HepG2 (cell line): ENCODE results near the gene PRSS22. TPM values are rescaled to one million over a fixed set of nuclear protein-coding genes. Genes with fewer than 3 reads are reported as not detected.
A peak's percentile ranks its signal among the peaks of the same experiment; 100 is the strongest.

ENCODE experiments used
- ARNTL ChIP-seq: sonication (generic); formaldehyde crosslinking; IDR thresholded peaks from 2 replicates; pipeline ENCODE4 v1.4.0; 2020; ENCODE audit warnings: mild to moderate bottlenecking, missing genetic modification reagents
- CAMTA2 ChIP-seq: sonication (generic); formaldehyde crosslinking; IDR thresholded peaks from 2 replicates; pipeline ENCODE4 v1.4.0; 2020; ENCODE audit warnings: mild to moderate bottlenecking, missing genetic modification reagents, borderline replicate concordance
- CEBPG ChIP-seq: IDR thresholded peaks from 2 replicates; pipeline ENCODE4 v1.6.1; 2016
- CSRNP1 ChIP-seq: sonication (generic); formaldehyde crosslinking; IDR thresholded peaks from 2 replicates; pipeline ENCODE4 v1.8.1; 2023; ENCODE audit warnings: mild to moderate bottlenecking, missing genetic modification reagents
- FOXA1 ChIP-seq, 2 experiments: fragments of 450-650 bp in 1 of 2; sonication (generic) in 1 of 2; formaldehyde crosslinking in 1 of 2; IDR thresholded peaks; 2 replicates each; pipeline versions ENCODE4 v1.4.0 to v1.6.1; 2016 to 2020; ENCODE audit warnings: missing genetic modification reagents in 1 of 2
- MBNL3 ChIP-seq: fragments of 250-450 bp; sonication (Bioruptor Pico); conservative IDR thresholded peaks from 2 replicates; pipeline ENCODE4 v1.8.0; 2022; ENCODE audit warnings: mild to moderate bottlenecking, inconsistent platforms
- NFIB ChIP-seq: sonication (generic); formaldehyde crosslinking; IDR thresholded peaks from 2 replicates; pipeline ENCODE4 v1.9.0; 2021; ENCODE audit warnings: missing genetic modification reagents, mild to moderate bottlenecking, borderline replicate concordance
- PITX1 ChIP-seq: sonication (generic); formaldehyde crosslinking; IDR thresholded peaks from 2 replicates; pipeline ENCODE4 v1.5.1; 2020; ENCODE audit warnings: mild to moderate bottlenecking, missing genetic modification reagents
- RXRB ChIP-seq: IDR thresholded peaks from 2 replicates; pipeline ENCODE4 v1.6.1; 2016; ENCODE audit warnings: borderline replicate concordance, missing genetic modification reagents, missing compliant biosample characterization
- ZBTB38 ChIP-seq: sonication (generic); formaldehyde crosslinking; IDR thresholded peaks from 2 replicates; pipeline ENCODE4 v1.5.1; 2020; ENCODE audit warnings: mild to moderate bottlenecking, missing genetic modification reagents
- ZNF143 ChIP-seq: sonication (generic); formaldehyde crosslinking; IDR thresholded peaks from 2 replicates; pipeline ENCODE4 v1.4.0; 2020; ENCODE audit warnings: missing genetic modification reagents
- ZNF30 ChIP-seq: sonication (generic); formaldehyde crosslinking; IDR thresholded peaks from 2 replicates; pipeline ENCODE4 v1.5.0; 2020; ENCODE audit warnings: mild to moderate bottlenecking, missing genetic modification reagents
- ZNF563 ChIP-seq: sonication (generic); formaldehyde crosslinking; IDR thresholded peaks from 2 replicates; pipeline ENCODE4 v1.8.0; 2022; ENCODE audit warnings: mild to moderate bottlenecking, moderate library complexity, missing genetic modification reagents
- ZNF605 ChIP-seq: sonication (generic); formaldehyde crosslinking; IDR thresholded peaks from 2 replicates; pipeline ENCODE4 v1.8.0; 2022; ENCODE audit warnings: mild to moderate bottlenecking, missing genetic modification reagents
- ZNF652 ChIP-seq: IDR thresholded peaks from 2 replicates; pipeline ENCODE4 v1.6.1; 2016; ENCODE audit warnings: low read depth, borderline replicate concordance
- polyA plus RNA-seq, 8 experiments: library from polyadenylated mRNA; depleted of rRNA in 3 of 8; stranded (reverse) in 7 of 8; unstranded in 1 of 8; fragments of >200 nt; fragmentation: Illumina TruSeq in 4 of 8; extraction: Trizol in 4 of 8; gene quantifications; 2 replicates each; pipeline versions ENCODE4 v1.2.1 to v1.2.3, GENCODE V29; 2011 to 2016; ENCODE audit warnings: low read depth in 4 of 8, missing spikeins in 1 of 8, mixed read lengths in 1 of 8; ENCODE audit not compliant: insufficient read depth in 1 of 8
- total RNA-seq, 5 experiments: library from RNA; depleted of rRNA; stranded (reverse); fragments of >200 nt; fragmentation: Illumina TruSeq; extraction: Trizol; gene quantifications; 2 replicates each; pipeline ENCODE4 v1.2.3, GENCODE V29; 2016; ENCODE audit warnings: low read depth in 1 of 5
- TF ChIP-seq, protein P1 (sequence below): sonication (generic); formaldehyde crosslinking; IDR thresholded peaks from 2 replicates; pipeline ENCODE4 v1.4.0; 2020; ENCODE audit warnings: mild to moderate bottlenecking, low read depth, missing genetic modification reagents
- TF ChIP-seq, protein P2 (sequence below): sonication (generic); formaldehyde crosslinking; IDR thresholded peaks from 2 replicates; pipeline ENCODE4 v1.4.0; 2020; ENCODE audit warnings: mild to moderate bottlenecking, missing genetic modification reagents

The PRSS22 gene
- total and polyA plus RNA-seq, 2 of the 13 experiments (the other 11 are each of a cell fraction or from before 2014, with no cell fraction given): 0.24 to 0.32 TPM

DNA sequence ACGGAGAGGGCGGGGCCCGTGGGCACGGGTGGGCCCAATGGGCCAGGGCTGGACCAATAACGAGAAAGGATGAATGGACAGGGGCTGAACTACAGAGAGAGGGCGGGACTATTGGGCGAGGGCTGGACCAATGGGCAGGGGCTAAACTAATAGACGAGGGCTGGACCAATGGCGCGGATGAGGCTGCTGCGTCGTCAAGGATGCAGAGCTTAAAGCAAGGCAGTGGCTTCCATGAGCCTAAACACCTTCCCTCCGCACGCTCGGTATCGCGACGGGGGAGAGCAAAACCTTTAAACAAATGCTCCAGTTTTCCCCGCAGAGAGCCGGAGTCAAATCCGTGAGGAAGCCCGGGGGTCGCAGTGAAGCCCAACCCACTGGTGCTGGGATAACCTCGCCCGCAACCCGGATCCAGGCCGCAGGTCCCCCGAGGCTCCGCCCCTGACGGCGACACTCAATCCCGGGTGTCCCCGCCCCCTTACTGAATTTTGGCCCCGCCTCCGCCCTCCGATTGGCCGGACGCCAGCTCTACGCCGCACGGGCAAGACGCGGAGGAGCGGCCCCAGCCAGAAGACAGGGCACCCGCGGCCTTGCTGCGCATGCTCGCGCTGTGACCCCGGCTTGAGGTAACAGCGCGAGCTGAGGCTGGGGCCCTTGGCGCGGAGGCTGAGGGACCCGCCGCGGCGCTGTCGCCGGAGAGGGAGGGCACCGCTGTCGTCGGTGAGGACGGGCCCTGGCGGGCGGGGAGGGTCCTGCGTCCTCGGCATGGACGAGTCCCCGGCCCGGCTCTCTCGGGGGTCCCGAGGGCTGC lies 24.9 kb upstream of the PRSS22 start, which contains the start of gene FLYWCH2 (continued):
- TF ChIP-seq ZNF30 (CRISPR knock-in tag) (no peak), ZNF652 (CRISPR knock-in tag) (no peak), PITX1 (CRISPR knock-in tag) (peak; percentile 41; the same call in 1 of the 2 replicates), NFIB (CRISPR knock-in tag) (no peak), ZBTB38 (CRISPR knock-in tag) (0 out of 2 replicates have a peak, but pooled peaks have one; percentile 41), FOXA1 (IDR thresholded peaks at IDR 0.05) (no peak), FOXA1 (CRISPR knock-in tag; IDR thresholded peaks at IDR 0.05) (peak; percentile 39; the same call in 1 of the 2 replicates), ZNF563 (peak; percentile 89; the same call in 1 of the 2 replicates), ZNF143 (CRISPR knock-in tag) (no peak; the same call in 1 of the 2 replicates), CEBPG (CRISPR knock-in tag) (0 out of 2 replicates have a peak, but pooled peaks have one; percentile 8), ARNTL (CRISPR knock-in tag) (no peak), CAMTA2 (peak; percentile 60; the same call in 1 of the 2 replicates), ZNF605 (peak; percentile 21; the same call in 1 of the 2 replicates), CSRNP1 (CRISPR knock-in tag) (peak; percentile 21; the same call in 1 of the 2 replicates), MBNL3 (CRISPR knock-in tag) (no peak), RXRB (CRISPR knock-in tag) (peak; percentile 98)
- TF ChIP-seq, protein P1, sequence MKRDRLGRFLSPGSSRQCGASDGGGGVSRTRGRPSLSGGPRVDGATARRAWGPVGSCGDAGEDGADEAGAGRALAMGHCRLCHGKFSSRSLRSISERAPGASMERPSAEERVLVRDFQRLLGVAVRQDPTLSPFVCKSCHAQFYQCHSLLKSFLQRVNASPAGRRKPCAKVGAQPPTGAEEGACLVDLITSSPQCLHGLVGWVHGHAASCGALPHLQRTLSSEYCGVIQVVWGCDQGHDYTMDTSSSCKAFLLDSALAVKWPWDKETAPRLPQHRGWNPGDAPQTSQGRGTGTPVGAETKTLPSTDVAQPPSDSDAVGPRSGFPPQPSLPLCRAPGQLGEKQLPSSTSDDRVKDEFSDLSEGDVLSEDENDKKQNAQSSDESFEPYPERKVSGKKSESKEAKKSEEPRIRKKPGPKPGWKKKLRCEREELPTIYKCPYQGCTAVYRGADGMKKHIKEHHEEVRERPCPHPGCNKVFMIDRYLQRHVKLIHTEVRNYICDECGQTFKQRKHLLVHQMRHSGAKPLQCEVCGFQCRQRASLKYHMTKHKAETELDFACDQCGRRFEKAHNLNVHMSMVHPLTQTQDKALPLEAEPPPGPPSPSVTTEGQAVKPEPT (CRISPR knock-in tag): 0 out of 2 replicates have a peak, but pooled peaks have one; percentile 28
- TF ChIP-seq, protein P2, sequence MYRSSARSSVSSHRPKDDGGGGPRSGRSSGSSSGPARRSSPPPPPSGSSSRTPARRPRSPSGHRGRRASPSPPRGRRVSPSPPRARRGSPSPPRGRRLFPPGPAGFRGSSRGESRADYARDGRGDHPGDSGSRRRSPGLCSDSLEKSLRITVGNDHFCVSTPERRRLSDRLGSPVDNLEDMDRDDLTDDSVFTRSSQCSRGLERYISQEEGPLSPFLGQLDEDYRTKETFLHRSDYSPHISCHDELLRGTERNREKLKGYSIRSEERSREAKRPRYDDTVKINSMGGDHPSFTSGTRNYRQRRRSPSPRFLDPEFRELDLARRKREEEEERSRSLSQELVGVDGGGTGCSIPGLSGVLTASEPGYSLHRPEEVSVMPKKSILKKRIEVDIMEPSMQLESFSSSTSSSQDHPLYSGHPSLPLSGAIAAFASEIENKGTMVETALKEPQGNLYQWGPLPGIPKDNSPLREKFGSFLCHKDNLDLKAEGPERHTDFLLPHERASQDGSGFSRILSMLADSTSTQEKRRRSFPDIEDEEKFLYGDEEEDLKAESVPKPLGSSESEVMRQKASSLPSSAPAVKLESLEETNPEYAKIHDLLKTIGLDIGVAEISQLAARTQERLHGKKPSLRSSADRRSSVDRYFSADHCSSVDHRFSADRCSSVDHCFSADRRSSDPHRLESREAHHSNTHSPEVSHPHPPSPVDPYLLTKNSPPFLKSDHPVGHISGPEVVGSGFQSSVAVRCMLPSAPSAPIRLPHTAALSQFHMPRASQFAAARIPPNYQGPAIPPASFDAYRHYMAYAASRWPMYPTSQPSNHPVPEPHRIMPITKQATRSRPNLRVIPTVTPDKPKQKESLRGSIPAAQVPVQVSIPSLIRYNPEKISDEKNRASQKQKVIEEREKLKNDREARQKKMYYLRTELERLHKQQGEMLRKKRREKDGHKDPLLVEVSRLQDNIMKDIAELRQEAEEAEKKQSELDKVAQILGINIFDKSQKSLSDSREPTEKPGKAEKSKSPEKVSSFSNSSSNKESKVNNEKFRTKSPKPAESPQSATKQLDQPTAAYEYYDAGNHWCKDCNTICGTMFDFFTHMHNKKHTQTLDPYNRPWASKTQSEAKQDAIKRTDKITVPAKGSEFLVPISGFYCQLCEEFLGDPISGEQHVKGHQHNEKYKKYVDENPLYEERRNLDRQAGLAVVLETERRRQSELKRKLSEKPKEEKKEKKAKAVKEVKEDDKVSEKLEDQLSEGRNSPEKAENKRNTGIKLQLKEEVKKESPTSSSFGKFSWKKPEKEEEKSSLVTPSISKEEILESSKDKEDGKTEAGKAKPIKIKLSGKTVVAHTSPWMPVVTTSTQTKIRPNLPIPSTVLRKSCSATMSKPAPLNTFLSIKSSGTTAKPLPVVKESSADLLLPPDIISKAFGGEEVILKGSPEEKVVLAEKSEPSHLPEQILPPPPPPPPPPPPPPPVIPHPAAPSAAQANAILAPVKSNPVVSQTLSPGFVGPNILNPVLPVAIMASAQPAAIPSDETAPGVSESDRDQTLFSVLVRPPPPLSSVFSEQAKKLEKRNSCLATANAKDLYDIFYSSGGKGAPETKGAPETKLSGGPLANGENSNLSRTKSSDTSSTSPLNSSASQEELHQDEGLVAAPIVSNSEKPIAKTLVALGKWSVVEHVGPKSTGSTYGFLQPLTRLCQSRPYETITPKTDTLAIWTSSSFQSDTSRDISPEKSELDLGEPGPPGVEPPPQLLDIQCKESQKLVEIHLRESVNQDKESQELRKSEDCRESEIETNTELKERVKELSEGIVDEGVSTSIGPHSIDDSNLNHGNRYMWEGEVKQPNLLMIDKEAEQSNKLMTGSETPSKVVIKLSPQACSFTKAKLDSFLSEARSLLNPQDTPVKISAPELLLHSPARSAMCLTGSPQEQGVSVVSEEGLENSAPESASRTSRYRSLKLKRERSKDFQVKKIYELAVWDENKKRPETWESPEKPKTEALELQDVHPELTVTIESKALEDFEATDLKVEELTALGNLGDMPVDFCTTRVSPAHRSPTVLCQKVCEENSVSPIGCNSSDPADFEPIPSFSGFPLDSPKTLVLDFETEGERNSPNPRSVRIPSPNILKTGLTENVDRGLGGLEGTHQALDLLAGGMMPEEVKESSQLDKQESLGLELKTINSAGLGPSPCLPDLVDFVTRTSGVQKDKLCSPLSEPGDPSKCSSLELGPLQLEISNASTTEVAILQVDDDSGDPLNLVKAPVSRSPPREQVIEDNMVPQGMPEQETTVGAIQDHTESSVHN (CRISPR knock-in tag): 0 out of 2 replicates have a peak, but pooled peaks have one; percentile 23
